ENCODE measurements around the gene SPC24. TPM values are rescaled to one million over a fixed set of nuclear protein-coding genes. Genes with fewer than 3 reads are reported as not detected.

SPC24 gene
- total RNA-seq, 1 experiment from 2014 or later, result 44.8 TPM

- Mint-ChIP-seq H3K27me3 (ENCODE audit: insufficient read depth, unreplicated experiment) (no peaks in the 10 kb centered on the region), H3K36me3 (ENCODE audit: insufficient read depth, unreplicated experiment) (peaks cover 50% of the 10 kb centered on the region), H3K9me3 (ENCODE audit: unreplicated experiment) (no peaks in the 10 kb centered on the region), H3K27ac (ENCODE audit: unreplicated experiment) (no peak overlapping the region), H3K4me3 (ENCODE audit: unreplicated experiment) (no peak overlapping the region), H3K4me1 (ENCODE audit: low read depth, unreplicated experiment) (no peaks in the 10 kb centered on the region)
- ChIA-PET CTCF (no interaction called here), POLR2A (no interaction called here)
- Histone ChIP-seq H3K4me3 (ENCODE audit: low read depth, low read length) (no peak overlapping the region), H3K36me3 (ENCODE audit: control insufficient read depth, insufficient read depth, low read length) (no peaks in the 10 kb centered on the region; the same call in 1 of the 2 replicates), H3K9me3 (no peaks in the 10 kb centered on the region), H3K27me3 (replicated peaks; ENCODE audit: control insufficient read depth, insufficient read depth, low read length) (no peaks in the 10 kb centered on the region), H3K4me1 (peaks cover 4% of the 10 kb centered on the region)
- no TSS peak for BruUV-seq (replicated peaks)
- intact Hi-C loops (cut with micrococcal nuclease; ENCODE audit: unreplicated experiment), result no loop called here
- no peak for TF ChIP-seq CTCF (IDR thresholded peaks at IDR 0.05; ENCODE audit: insufficient read depth in 1 of 2, low read depth in 1 of 2, low read length in 1 of 2, severe bottlenecking in 1 of 2, unreplicated experiment in 1 of 2)
- no peak for DNase-seq
Observed at GRCh38 chr19:11148001-11148400, 7.6 kb downstream of the SPC24 start.

- Mint-ChIP-seq H3K36me3 (ENCODE audit: insufficient read depth, unreplicated experiment) (peaks cover 41% of the 10 kb centered on the region), H3K4me3 (ENCODE audit: unreplicated experiment) (no peak overlapping the region), H3K4me1 (ENCODE audit: low read depth, unreplicated experiment) (no peaks in the 10 kb centered on the region), H3K9me3 (ENCODE audit: unreplicated experiment) (no peaks in the 10 kb centered on the region), H3K27me3 (ENCODE audit: insufficient read depth, unreplicated experiment) (no peaks in the 10 kb centered on the region), H3K27ac (ENCODE audit: unreplicated experiment) (no peak overlapping the region)
- Histone ChIP-seq H3K4me3 (ENCODE audit: low read depth, low read length) (no peak overlapping the region), H3K4me1 (peaks cover 17% of the 10 kb centered on the region), H3K9me3 (no peaks in the 10 kb centered on the region), H3K27me3 (replicated peaks; ENCODE audit: control insufficient read depth, insufficient read depth, low read length) (no peaks in the 10 kb centered on the region), H3K36me3 (ENCODE audit: control insufficient read depth, insufficient read depth, low read length) (no peaks in the 10 kb centered on the region; the same call in 1 of the 2 replicates)
- POLR2A ChIA-PET, result no interaction called here
- no peak for DNase-seq
- intact Hi-C loops (cut with micrococcal nuclease; ENCODE audit: unreplicated experiment), result no loop called here
- CTCF ChIA-PET, result no interaction called here
- BruUV-seq (replicated peaks), result no TSS peak
- TF ChIP-seq CTCF (IDR thresholded peaks at IDR 0.05; ENCODE audit: insufficient read depth in 1 of 2, low read depth in 1 of 2, low read length in 1 of 2, severe bottlenecking in 1 of 2, unreplicated experiment in 1 of 2), result no peak
Observed at GRCh38 chr19:11145536-11145924, 10.1 kb downstream of the SPC24 start.

- no peak overlapping the region for H3K4me3 ChIP-seq (ENCODE audit: low read depth, low read length)
- H3K4me1 ChIP-seq, result peaks cover 26% of the 10 kb centered on the region
- no peaks in the 10 kb centered on the region for H3K9me3 ChIP-seq
- TF ChIP-seq CTCF (IDR thresholded peaks at IDR 0.05; ENCODE audit: insufficient read depth in 1 of 2, low read depth in 1 of 2, low read length in 1 of 2, severe bottlenecking in 1 of 2, unreplicated experiment in 1 of 2), result no peak
- H3K36me3 Mint-ChIP-seq (ENCODE audit: insufficient read depth, unreplicated experiment), result peaks cover 39% of the 10 kb centered on the region
- H3K4me3 Mint-ChIP-seq (ENCODE audit: unreplicated experiment), result no peak overlapping the region
- intact Hi-C loops (cut with micrococcal nuclease; ENCODE audit: unreplicated experiment), result no loop called here
- CTCF ChIA-PET, result interaction anchor here (0.6 kb wide), 1 partner anchor 50 kb away, joined by 8 read pairs; no protein-coding TSS in a partner anchor
- POLR2A ChIA-PET, result interaction anchor here (0.6 kb wide), 1 partner anchor 1981 kb away, joined by 3 read pairs; no protein-coding TSS in a partner anchor
- no peaks in the 10 kb centered on the region for H3K27me3 Mint-ChIP-seq (ENCODE audit: insufficient read depth, unreplicated experiment)
- no peaks in the 10 kb centered on the region for H3K36me3 ChIP-seq (ENCODE audit: control insufficient read depth, insufficient read depth, low read length)
- H3K9me3 Mint-ChIP-seq (ENCODE audit: unreplicated experiment), result no peaks in the 10 kb centered on the region
- H3K4me1 Mint-ChIP-seq (ENCODE audit: low read depth, unreplicated experiment), result no peaks in the 10 kb centered on the region
- peak overlapping the region; percentile 45 for H3K27ac Mint-ChIP-seq (ENCODE audit: unreplicated experiment)
- DNase-seq, result peak; percentile 56 to 76
- H3K27me3 ChIP-seq (replicated peaks; ENCODE audit: control insufficient read depth, insufficient read depth, low read length), result no peaks in the 10 kb centered on the region
- no TSS peak for BruUV-seq (replicated peaks)
Observed at GRCh38 chr19:11142528-11143171, 12.9 kb downstream of the SPC24 start.
